PC-3 (cell line): ENCODE results near the gene COX10. TPM values are rescaled to one million over a fixed set of nuclear protein-coding genes. Genes with fewer than 3 reads are reported as not detected.

Source experiments
- ATAC-seq: fragments of 200-7000 bp; cut with Tn5 transposase; 2 replicates; pipeline ENCODE4 v1.9.1; 2020; ENCODE audit warnings: mild to moderate bottlenecking, moderate library complexity
- BruUV-seq: library from RNA; stranded (reverse); fragments of 400-500 nt; replicated peaks from 2 replicates; lab custom pipeline; 2021; lab: Mats Ljungman, UMichigan
- CTCF ChIA-PET: fragments of 300-600 bp; sonication (Branson Sonifier 250); formaldehyde crosslinking; loops from one replicate; lab custom pipeline; 2022; ENCODE audit warnings: antibody characterized with exemption; lab: Charles Lee
- POLR2A ChIA-PET: fragments of 300-600 bp; sonication (Branson Sonifier 250); formaldehyde crosslinking; loops from one replicate; lab custom pipeline; 2022; ENCODE audit warnings: antibody characterized with exemption; ENCODE audit not compliant: unreplicated experiment; lab: Charles Lee
- DNase-seq: peaks from one replicate; pipeline ENCODE4 v3.0.0-alpha.2; 2015
- H2AFZ ChIP-seq: fragments of 300-600 bp; sonication (generic); 2 replicates; pipeline ENCODE4 v1.6.0; 2016; ENCODE audit warnings: antibody characterized with exemption, low read length
- H3F3A ChIP-seq: fragments of 300-600 bp; sonication (generic); one replicate; pipeline ENCODE4 v1.6.0; 2017; ENCODE audit warnings: antibody characterized with exemption, low read length, control low read depth, mild to moderate bottlenecking; ENCODE audit not compliant: unreplicated experiment
- H3K27ac ChIP-seq: fragments of 300-600 bp; sonication (generic); 2 replicates; pipeline ENCODE4 v1.5.1; 2016; ENCODE audit warnings: mild to moderate bottlenecking, low read length
- H3K27me3 ChIP-seq: fragments of 300-600 bp; sonication (generic); 2 replicates; pipeline ENCODE4 v1.6.1; 2016; ENCODE audit warnings: low read length, mixed read lengths
- H3K36me3 ChIP-seq: fragments of 300-600 bp; sonication (generic); 2 replicates; pipeline ENCODE4 v1.6.1; 2016; ENCODE audit warnings: low read depth, mixed run types, low read length, mixed read lengths
- H3K4me1 ChIP-seq: fragments of 300-600 bp; sonication (generic); 2 replicates; pipeline ENCODE4 v1.5.1; 2016; ENCODE audit warnings: low read length; ENCODE audit not compliant: insufficient read depth
- H3K4me2 ChIP-seq: fragments of 300-600 bp; sonication (generic); 2 replicates; pipeline ENCODE4 v1.6.0; 2016; ENCODE audit warnings: low read length
- H3K4me3 ChIP-seq: fragments of 300-600 bp; sonication (generic); 2 replicates; pipeline ENCODE4 v1.5.1; 2016; ENCODE audit warnings: mild to moderate bottlenecking, low read length, mixed read lengths
- H3K79me2 ChIP-seq: fragments of 300-600 bp; sonication (generic); 2 replicates; pipeline ENCODE4 v1.6.1; 2017; ENCODE audit warnings: low read length, mixed read lengths
- H3K9ac ChIP-seq: fragments of 300-600 bp; sonication (generic); 2 replicates; pipeline ENCODE4 v1.6.0; 2016; ENCODE audit warnings: mild to moderate bottlenecking, low read length
- H3K9me2 ChIP-seq: fragments of 300-600 bp; sonication (generic); replicated peaks from 2 replicates; pipeline ENCODE4 v1.6.1; 2016; ENCODE audit warnings: mixed run types, low read length, mixed read lengths
- H3K9me3 ChIP-seq: fragments of 300-600 bp; sonication (generic); 2 replicates; pipeline ENCODE4 v1.6.1; 2016; ENCODE audit warnings: low read length, mixed read lengths
- H4K20me1 ChIP-seq: fragments of 300-600 bp; sonication (generic); 2 replicates; pipeline ENCODE4 v1.6.1; 2016; ENCODE audit warnings: low read length, mixed read lengths
- CTCF ChIP-seq: fragments of 300-600 bp; sonication (generic); conservative IDR thresholded peaks from 2 replicates; pipeline ENCODE4 v1.5.1; 2017; ENCODE audit warnings: antibody characterized with exemption, low read depth, mild to moderate bottlenecking, low read length
- EZH2 ChIP-seq: fragments of 300-600 bp; sonication (generic); IDR thresholded peaks from one replicate; pipeline ENCODE4 v1.6.1; 2017; ENCODE audit warnings: antibody characterized with exemption, mild to moderate bottlenecking, low read length; ENCODE audit not compliant: unreplicated experiment
- EZH2phosphoT487 ChIP-seq: fragments of 300-600 bp; sonication (generic); IDR thresholded peaks from 2 replicates; pipeline ENCODE4 v1.6.1; 2018; ENCODE audit warnings: mild to moderate bottlenecking, antibody characterized with exemption, low read length, borderline replicate concordance
- intact Hi-C: fragments of 100-400 bp; cut with micrococcal nuclease; formaldehyde crosslinking; loops from 2 replicates; pipeline ENCODE4 v1.9.0; 2023
- total RNA-seq: library from RNA; depleted of rRNA; stranded (reverse); fragments of >200 nt; gene quantifications from 2 replicates; pipeline ENCODE4 v1.2.3, GENCODE V29; 2014

Gene COX10
- total RNA-seq, 1 experiment from 2014 or later, result 34.7 TPM

- no peak overlapping the region for H3K4me2 ChIP-seq
- no peak overlapping the region for H3K4me3 ChIP-seq
- H3K9me3 ChIP-seq, result no peaks in the 10 kb centered on the region
- no peak overlapping the region for H2AFZ ChIP-seq
- POLR2A ChIA-PET, result no interaction called here
- no peaks in the 10 kb centered on the region for H3K36me3 ChIP-seq
- ATAC-seq (no peak), DNase-seq (no peak)
- no peaks in the 10 kb centered on the region for H3K9me2 ChIP-seq
- no peak overlapping the region for H3K9ac ChIP-seq
- intact Hi-C loops, result no loop called here
- CTCF ChIA-PET, result no interaction called here
- no peak for TF ChIP-seq CTCF
- no peak for TF ChIP-seq EZH2
- no peak for TF ChIP-seq EZH2phosphoT487
- no peaks in the 10 kb centered on the region for H4K20me1 ChIP-seq
- no peaks in the 10 kb centered on the region for H3K4me1 ChIP-seq
- H3K27me3 ChIP-seq, result no peaks in the 10 kb centered on the region
- H3K79me2 ChIP-seq, result peaks cover 4% of the 10 kb centered on the region; the same call in 1 of the 2 replicates
- no TSS peak for BruUV-seq
- H3K27ac ChIP-seq, result no peak overlapping the region
- H3F3A ChIP-seq, result no peaks in the 10 kb centered on the region
These were observed 49.6 kb downstream of the COX10 start for GRCh38 chr17:14118951-14119350.

GRCh38 chr17:14119546-14119945 is 50.2 kb downstream of the COX10 start:
- CTCF ChIA-PET, result no interaction called here
- Histone ChIP-seq H3K27ac (no peak overlapping the region), H2AFZ (no peak overlapping the region), H3F3A (no peaks in the 10 kb centered on the region), H3K4me3 (no peak overlapping the region), H3K9ac (no peak overlapping the region), H3K9me2 (no peaks in the 10 kb centered on the region), H3K4me2 (no peak overlapping the region), H3K36me3 (no peaks in the 10 kb centered on the region), H3K27me3 (no peaks in the 10 kb centered on the region), H3K79me2 (peaks cover 4% of the 10 kb centered on the region; the same call in 1 of the 2 replicates), H3K4me1 (no peaks in the 10 kb centered on the region), H3K9me3 (no peaks in the 10 kb centered on the region), H4K20me1 (no peaks in the 10 kb centered on the region)
- ATAC-seq, result no peak
- no peak for DNase-seq
- POLR2A ChIA-PET, result no interaction called here
- TF ChIP-seq CTCF, result no peak
- no peak for TF ChIP-seq EZH2phosphoT487
- TF ChIP-seq EZH2, result no peak
- no TSS peak for BruUV-seq
- intact Hi-C loops, result no loop called here

- no peak overlapping the region for H3K4me3 ChIP-seq
- H3K27ac ChIP-seq, result no peak overlapping the region
- peaks cover 7% of the 10 kb centered on the region; the same call in 1 of the 2 replicates for H3K79me2 ChIP-seq
- H4K20me1 ChIP-seq, result 0 out of 2 replicates have a peak, but pooled peaks cover 9% of the 10 kb centered on the region
- H3K27me3 ChIP-seq, result no peaks in the 10 kb centered on the region
- H3K9me2 ChIP-seq, result no peaks in the 10 kb centered on the region
- no peaks in the 10 kb centered on the region for H3K4me1 ChIP-seq
- TF ChIP-seq EZH2 (no peak), EZH2phosphoT487 (no peak), CTCF (no peak)
- DNase-seq (no peak), ATAC-seq (no peak)
- CTCF ChIA-PET, result no interaction called here
- no peaks in the 10 kb centered on the region for H3K9me3 ChIP-seq
- no TSS peak for BruUV-seq
- H3K4me2 ChIP-seq, result no peak overlapping the region
- no peak overlapping the region for H3K9ac ChIP-seq
- intact Hi-C loops, result no loop called here
- no peaks in the 10 kb centered on the region for H3F3A ChIP-seq
- H2AFZ ChIP-seq, result no peak overlapping the region
- no peaks in the 10 kb centered on the region for H3K36me3 ChIP-seq
- POLR2A ChIA-PET, result no interaction called here
These were observed 52.6 kb downstream of the COX10 start for GRCh38 chr17:14121952-14122351.
